ENCODE data around the gene ODAD4. TPM values are rescaled to one million over a fixed set of nuclear protein-coding genes. Genes with fewer than 3 reads are reported as not detected.
A peak's percentile ranks its signal among the peaks of the same experiment; 100 is the strongest.

Gene ODAD4
- total RNA-seq, 1 donor from 2014 or later: 0.98 TPM

- no peaks in the 10 kb centered on the region for H3K27me3 ChIP-seq (ENCODE audit: insufficient read depth, low read length)
- H3K9me3 ChIP-seq (ENCODE audit: insufficient read depth, low read depth, low read length): no peaks in the 10 kb centered on the region
- Mint-ChIP-seq H3K36me3 (ENCODE audit: low read depth, unreplicated experiment) (peaks cover 3% of the 10 kb centered on the region), H3K4me1 (ENCODE audit: low read depth, unreplicated experiment) (peaks cover 18% of the 10 kb centered on the region), H3K4me3 (ENCODE audit: unreplicated experiment) (no peak overlapping the region), H3K9me3 (ENCODE audit: unreplicated experiment) (no peaks in the 10 kb centered on the region), H3K27ac (ENCODE audit: unreplicated experiment) (peak overlapping the region; percentile 7), H3K27me3 (ENCODE audit: low read depth, unreplicated experiment) (peaks cover 3% of the 10 kb centered on the region)
- H3K4me2 ChIP-seq (ENCODE audit: low read length): no peak overlapping the region
- H3K4me1 ChIP-seq (ENCODE audit: insufficient read depth, low read length): peaks cover 25% of the 10 kb centered on the region
- H3K9ac ChIP-seq (ENCODE audit: low read length): no peak overlapping the region
- TF ChIP-seq CTCF (IDR thresholded peaks at IDR 0.05; ENCODE audit: insufficient read depth, low read depth, low read length) (peak; percentile 81), EZH2 (IDR thresholded peaks at IDR 0.05; ENCODE audit: insufficient read depth, low read length) (no peak)
- peaks cover 6% of the 10 kb centered on the region for H4K20me1 ChIP-seq (ENCODE audit: insufficient read depth, low read length)
- FAIRE-seq (no peak), DNase-seq (ENCODE audit: low read depth) (peak; percentile 17)
- no peak overlapping the region for H3K4me3 ChIP-seq (ENCODE audit: insufficient read depth, low read depth, low read length)
- no peak overlapping the region for H2AFZ ChIP-seq (ENCODE audit: low read depth, low read length)
- H3K27ac ChIP-seq (ENCODE audit: low read depth, low read length): no peak overlapping the region
- no peaks in the 10 kb centered on the region for H3K36me3 ChIP-seq (ENCODE audit: insufficient read depth, low read length)
- H3K79me2 ChIP-seq (ENCODE audit: insufficient read depth, low read length): peaks cover 13% of the 10 kb centered on the region
Observed at GRCh38 chr17:41962768-41963434, 32.5 kb downstream of the ODAD4 start.

GRCh38 chr17:41965694-41966462 lies 35.5 kb downstream of the ODAD4 start:
- Histone ChIP-seq H3K4me1 (ENCODE audit: insufficient read depth, low read length) (peaks cover 23% of the 10 kb centered on the region), H3K9me3 (ENCODE audit: insufficient read depth, low read depth, low read length) (no peaks in the 10 kb centered on the region), H3K27ac (ENCODE audit: low read depth, low read length) (no peak overlapping the region), H3K4me2 (ENCODE audit: low read length) (peak overlapping the region; percentile 86), H3K4me3 (ENCODE audit: insufficient read depth, low read depth, low read length) (peak overlapping the region; percentile 84), H3K36me3 (ENCODE audit: insufficient read depth, low read length) (peaks cover 9% of the 10 kb centered on the region), H3K27me3 (ENCODE audit: insufficient read depth, low read length) (no peaks in the 10 kb centered on the region), H4K20me1 (ENCODE audit: insufficient read depth, low read length) (peaks cover 28% of the 10 kb centered on the region), H3K79me2 (ENCODE audit: insufficient read depth, low read length) (peaks cover 41% of the 10 kb centered on the region), H2AFZ (ENCODE audit: low read depth, low read length) (peak overlapping the region; percentile 19), H3K9ac (ENCODE audit: low read length) (peak overlapping the region; percentile 96)
- Mint-ChIP-seq H3K36me3 (ENCODE audit: low read depth, unreplicated experiment) (peaks cover 15% of the 10 kb centered on the region), H3K27me3 (ENCODE audit: low read depth, unreplicated experiment) (peaks cover 3% of the 10 kb centered on the region), H3K4me1 (ENCODE audit: low read depth, unreplicated experiment) (peaks cover 11% of the 10 kb centered on the region), H3K9me3 (ENCODE audit: unreplicated experiment) (no peaks in the 10 kb centered on the region), H3K27ac (ENCODE audit: unreplicated experiment) (peak overlapping the region; percentile 86), H3K4me3 (ENCODE audit: unreplicated experiment) (peak overlapping the region; percentile 88)
- DNase-seq (ENCODE audit: low read depth): peak; percentile 12
- FAIRE-seq: no peak
- TF ChIP-seq CTCF (IDR thresholded peaks at IDR 0.05; ENCODE audit: insufficient read depth, low read depth, low read length) (no peak), EZH2 (IDR thresholded peaks at IDR 0.05; ENCODE audit: insufficient read depth, low read length) (no peak)
